CD4-positive, CD25-positive, alpha-beta regulatory T cell (primary cell): ENCODE measurements around the gene CIBAR2. TPM values are rescaled to one million over a fixed set of nuclear protein-coding genes. Genes with fewer than 3 reads are reported as not detected.

Source experiments
- ATAC-seq, 2 donors: fragments of 150-1000 bp; cut with Tn5 transposase; one replicate each; pipeline ENCODE4 v1.10.0; 2021; ENCODE audit warnings: low read depth in 2 of 2, moderate number of reproducible peaks in 2 of 2, moderate library complexity in 1 of 2
- DNase-seq, 3 donors: peaks; one replicate each; pipeline versions ENCODE4 v3.0.0 to v3.0.0-alpha.2; 2012 to 2022; ENCODE audit warnings: mixed read lengths in 1 of 3
- H3K27ac ChIP-seq: one replicate; pipeline ENCODE4 v1.7.0; 2013; ENCODE audit warnings: mild to moderate bottlenecking, low read length; ENCODE audit not compliant: insufficient read depth, poor library complexity, severe bottlenecking
- H3K27me3 ChIP-seq: one replicate; pipeline ENCODE4 v1.7.0; 2013; ENCODE audit warnings: low read length; ENCODE audit not compliant: control insufficient read depth, insufficient read depth
- H3K36me3 ChIP-seq: one replicate; pipeline ENCODE4 v1.7.0; 2013; ENCODE audit warnings: mild to moderate bottlenecking, low read length, moderate library complexity; ENCODE audit not compliant: control insufficient read depth, insufficient read depth
- H3K4me1 ChIP-seq: 2 replicates; pipeline ENCODE4 v1.7.0; 2013; ENCODE audit warnings: mild to moderate bottlenecking, low read length; ENCODE audit not compliant: insufficient read depth, control insufficient read depth, poor library complexity, severe bottlenecking
- H3K4me3 ChIP-seq: one replicate; pipeline ENCODE4 v1.7.0; 2013; ENCODE audit warnings: low read depth, mild to moderate bottlenecking, low read length, moderate library complexity
- H3K9me3 ChIP-seq, 2 experiments: 1 replicate in 1 of 2; 2 replicates in 1 of 2; pipeline ENCODE4 v1.7.0; 2013; ENCODE audit warnings: low read length in 2 of 2, mild to moderate bottlenecking in 1 of 2, moderate library complexity in 1 of 2; ENCODE audit not compliant: control insufficient read depth in 2 of 2
- H3K27ac Mint-ChIP-seq, 3 donors: one replicate each; pipeline ENCODE4 v1.8.0; 2020 to 2022; ENCODE audit warnings: mild to moderate bottlenecking in 3 of 3, mixed read lengths in 3 of 3, moderate library complexity in 2 of 3
- H3K27me3 Mint-ChIP-seq: one replicate; pipeline ENCODE4 v1.8.0; 2022; ENCODE audit warnings: mild to moderate bottlenecking, mixed read lengths
- H3K36me3 Mint-ChIP-seq: one replicate; pipeline ENCODE4 v1.8.0; 2020; ENCODE audit warnings: mixed read lengths
- H3K4me1 Mint-ChIP-seq, 4 donors: one replicate each; pipeline ENCODE4 v1.8.0; 2020 to 2022; ENCODE audit warnings: mixed read lengths in 4 of 4, mild to moderate bottlenecking in 1 of 4
- H3K4me3 Mint-ChIP-seq, 4 donors: one replicate each; pipeline ENCODE4 v1.8.0; 2020 to 2022; ENCODE audit warnings: mild to moderate bottlenecking in 4 of 4, mixed read lengths in 4 of 4, moderate library complexity in 3 of 4
- H3K9me3 Mint-ChIP-seq, 7 donors: one replicate each; pipeline ENCODE4 v1.8.0; 2020 to 2022; ENCODE audit warnings: mixed read lengths in 7 of 7, mild to moderate bottlenecking in 3 of 7, moderate library complexity in 2 of 7
- polyA plus RNA-seq, 4 donors: library from polyadenylated mRNA; unstranded; fragments of 300-500 nt; fragmentation: Illumina TruSeq; gene quantifications; one replicate each; pipeline ENCODE4 v1.2.3, GENCODE V29; 2021
- total RNA-seq: library from RNA; stranded (reverse); gene quantifications from one replicate; pipeline ENCODE4 v1.2.3, GENCODE V29; 2022

Gene CIBAR2
- not detected for total RNA-seq
- polyA plus RNA-seq: not detected

GRCh38 chr16:85112364-85112763, at the start of gene CIBAR2:
Gene CIBAR2, minus strand, starts transcription at chr16:85112472. Its CDS starts 120 bp downstream, at chr16:85112352.
- no peak for ATAC-seq
- Histone ChIP-seq H3K4me3 (no peak within 1 kb of the TSS), H3K27ac (no peak within 1 kb of the TSS), H3K4me1 (peaks cover 4% of the 10 kb centered on the region), H3K36me3 (no peaks in the 10 kb centered on the region), H3K27me3 (no peaks in the 10 kb centered on the region), H3K9me3 (no peaks in the 10 kb centered on the region)
- H3K27ac Mint-ChIP-seq: peak within 1 kb of the TSS in 1 of 3 donors; percentile 63
- H3K36me3 Mint-ChIP-seq: no peaks in the 10 kb centered on the region
- DNase-seq: no peak
- H3K4me3 Mint-ChIP-seq: no peak within 1 kb of the TSS
- peaks cover 0 to 1% (median 0%) of the 10 kb centered on the region in 7 donors for H3K9me3 Mint-ChIP-seq
- H3K27me3 Mint-ChIP-seq: no peaks in the 10 kb centered on the region
- H3K4me1 Mint-ChIP-seq: peaks cover 0 to 13% (median 5%) of the 10 kb centered on the region in 4 donors

GRCh38 chr16:85159179-85159980, 47.1 kb upstream of the CIBAR2 start:
- no peaks in the 10 kb centered on the region for H3K4me1 ChIP-seq
- H3K4me3 Mint-ChIP-seq: no peak overlapping the region
- no peaks in the 10 kb centered on the region for H3K27me3 ChIP-seq
- no peak overlapping the region for H3K27ac ChIP-seq
- H3K4me1 Mint-ChIP-seq: peaks cover 0 to 15% (median 4%) of the 10 kb centered on the region in 4 donors
- H3K9me3 ChIP-seq: no peaks in the 10 kb centered on the region
- no peak overlapping the region for H3K4me3 ChIP-seq
- no peaks in the 10 kb centered on the region for H3K27me3 Mint-ChIP-seq
- H3K9me3 Mint-ChIP-seq: no peaks in the 10 kb centered on the region
- no peaks in the 10 kb centered on the region for H3K36me3 Mint-ChIP-seq
- ATAC-seq: no peak
- no peak overlapping the region for H3K27ac Mint-ChIP-seq
- H3K36me3 ChIP-seq: no peaks in the 10 kb centered on the region
- no peak for DNase-seq

- Mint-ChIP-seq H3K9me3 (no peaks in the 10 kb centered on the region), H3K4me1 (peaks cover 0 to 15% (median 4%) of the 10 kb centered on the region in 4 donors), H3K27me3 (no peaks in the 10 kb centered on the region), H3K27ac (no peak overlapping the region), H3K4me3 (no peak overlapping the region), H3K36me3 (no peaks in the 10 kb centered on the region)
- Histone ChIP-seq H3K36me3 (no peaks in the 10 kb centered on the region), H3K4me3 (no peak overlapping the region), H3K4me1 (no peaks in the 10 kb centered on the region), H3K27ac (no peak overlapping the region), H3K27me3 (no peaks in the 10 kb centered on the region), H3K9me3 (no peaks in the 10 kb centered on the region)
- DNase-seq: no peak
- ATAC-seq: no peak
These were observed 46.5 kb upstream of the CIBAR2 start for GRCh38 chr16:85158743-85159178.

- peak overlapping the region; percentile 26 for H3K4me3 ChIP-seq
These were observed 45.8 kb upstream of the CIBAR2 start for GRCh38 chr16:85157813-85158742.

GRCh38 chr16:85157372-85157771, 45.1 kb upstream of the CIBAR2 start:
- no peaks in the 10 kb centered on the region for H3K9me3 ChIP-seq
- no peaks in the 10 kb centered on the region for H3K27me3 ChIP-seq
- no peaks in the 10 kb centered on the region for H3K36me3 Mint-ChIP-seq
- no peaks in the 10 kb centered on the region for H3K27me3 Mint-ChIP-seq
- no peak for ATAC-seq
- peak overlapping the region; percentile 85 to 91 (median 89) for H3K27ac Mint-ChIP-seq
- no peak overlapping the region for H3K27ac ChIP-seq
- no peaks in the 10 kb centered on the region for H3K4me1 ChIP-seq
- H3K4me3 ChIP-seq: peak overlapping the region; percentile 26
- H3K9me3 Mint-ChIP-seq: no peaks in the 10 kb centered on the region
- peaks cover 0 to 15% (median 4%) of the 10 kb centered on the region in 4 donors for H3K4me1 Mint-ChIP-seq
- no peak for DNase-seq
- H3K36me3 ChIP-seq: no peaks in the 10 kb centered on the region
- peak overlapping the region in 3 of 4 donors; percentile 50 to 91 (median 84) for H3K4me3 Mint-ChIP-seq

More at GRCh38 chr16:85157813-85158742, 45.8 kb upstream of the CIBAR2 start:
- Mint-ChIP-seq H3K27me3 (no peaks in the 10 kb centered on the region), H3K4me1 (peaks cover 0 to 15% (median 4%) of the 10 kb centered on the region in 4 donors), H3K36me3 (no peaks in the 10 kb centered on the region), H3K27ac (peak overlapping the region; percentile 85 to 91 (median 89)), H3K4me3 (peak overlapping the region in 3 of 4 donors; percentile 50 to 91 (median 84)), H3K9me3 (no peaks in the 10 kb centered on the region)
- no peak overlapping the region for H3K27ac ChIP-seq
- no peaks in the 10 kb centered on the region for H3K9me3 ChIP-seq
- no peaks in the 10 kb centered on the region for H3K27me3 ChIP-seq
- DNase-seq: peak in 2 of 3 donors; percentile 20 to 63
- H3K36me3 ChIP-seq: no peaks in the 10 kb centered on the region
- H3K4me1 ChIP-seq: no peaks in the 10 kb centered on the region
- peak; percentile 29 to 60 for ATAC-seq

- no peaks in the 10 kb centered on the region for H3K9me3 ChIP-seq
- no peaks in the 10 kb centered on the region for H3K4me1 ChIP-seq
- H3K4me3 Mint-ChIP-seq: peak overlapping the region in 2 of 4 donors; percentile 9 to 44
- H3K27ac ChIP-seq: no peak overlapping the region
- no peak overlapping the region for H3K4me3 ChIP-seq
- DNase-seq (no peak), ATAC-seq (no peak)
- peaks cover 0 to 15% (median 4%) of the 10 kb centered on the region in 4 donors for H3K4me1 Mint-ChIP-seq
- H3K9me3 Mint-ChIP-seq: no peaks in the 10 kb centered on the region
- no peaks in the 10 kb centered on the region for H3K36me3 ChIP-seq
- H3K27me3 Mint-ChIP-seq: no peaks in the 10 kb centered on the region
- no peaks in the 10 kb centered on the region for H3K27me3 ChIP-seq
- H3K36me3 Mint-ChIP-seq: no peaks in the 10 kb centered on the region
- H3K27ac Mint-ChIP-seq: peak overlapping the region in 2 of 3 donors; percentile 52 to 89
These were observed 44.6 kb upstream of the CIBAR2 start for GRCh38 chr16:85156869-85157268.

- no peak overlapping the region for H3K4me3 ChIP-seq
- H3K9me3 ChIP-seq: no peaks in the 10 kb centered on the region
- no peaks in the 10 kb centered on the region for H3K36me3 ChIP-seq
- no peak overlapping the region for H3K27ac Mint-ChIP-seq
- no peaks in the 10 kb centered on the region for H3K36me3 Mint-ChIP-seq
- H3K27ac ChIP-seq: no peak overlapping the region
- H3K9me3 Mint-ChIP-seq: no peaks in the 10 kb centered on the region
- no peak overlapping the region for H3K4me3 Mint-ChIP-seq
- ATAC-seq (no peak), DNase-seq (no peak)
- no peaks in the 10 kb centered on the region for H3K27me3 Mint-ChIP-seq
- H3K4me1 Mint-ChIP-seq: peaks cover 0 to 15% (median 4%) of the 10 kb centered on the region in 4 donors
- no peaks in the 10 kb centered on the region for H3K27me3 ChIP-seq
- H3K4me1 ChIP-seq: no peaks in the 10 kb centered on the region
These were observed 44.2 kb upstream of the CIBAR2 start for GRCh38 chr16:85156440-85156839.
